Parathyroid adenoma (tissue), 2 donors: ENCODE results near the gene BBLN.
A peak's percentile ranks its signal among the peaks of the same experiment; 100 is the strongest.

Experiments
- H2AFZ ChIP-seq: fragments of 300-600 bp; sonication (generic); one replicate; pipeline ENCODE4 v1.7.0; 2017; ENCODE audit warnings: antibody characterized with exemption, mild to moderate bottlenecking
- H3K27ac ChIP-seq: fragments of 300-600 bp; sonication (generic); one replicate; pipeline ENCODE4 v1.7.0; 2017
- H3K27me3 ChIP-seq: fragments of 300-600 bp; sonication (generic); one replicate; pipeline ENCODE4 v1.7.0; 2017; ENCODE audit warnings: low read length; ENCODE audit not compliant: control insufficient read depth, insufficient read depth
- H3K36me3 ChIP-seq: fragments of 300-600 bp; sonication (generic); one replicate; pipeline ENCODE4 v1.7.0; 2017; ENCODE audit warnings: low read length; ENCODE audit not compliant: control insufficient read depth, insufficient read depth
- H3K4me1 ChIP-seq: fragments of 300-600 bp; sonication (generic); one replicate; pipeline ENCODE4 v1.7.0; 2017; ENCODE audit warnings: control low read depth
- H3K4me2 ChIP-seq: fragments of 300-600 bp; sonication (generic); one replicate; pipeline ENCODE4 v1.7.0; 2017; ENCODE audit warnings: low read length
- H3K4me3 ChIP-seq: fragments of 300-600 bp; sonication (generic); one replicate; pipeline ENCODE4 v1.7.0; 2017; ENCODE audit warnings: low read depth, low read length
- H3K79me2 ChIP-seq: fragments of 300-600 bp; sonication (generic); one replicate; pipeline ENCODE4 v1.7.0; 2017; ENCODE audit warnings: control low read depth
- H3K9ac ChIP-seq: fragments of 300-600 bp; sonication (generic); one replicate; pipeline ENCODE4 v1.7.0; 2017; ENCODE audit warnings: mild to moderate bottlenecking
- H3K9me3 ChIP-seq: fragments of 300-600 bp; sonication (generic); one replicate; pipeline ENCODE4 v1.7.0; 2017; ENCODE audit warnings: low read length; ENCODE audit not compliant: control insufficient read depth
- CTCF ChIP-seq: fragments of 300-600 bp; sonication (generic); IDR thresholded peaks from one replicate; pipeline ENCODE4 v1.7.0; 2017; ENCODE audit warnings: antibody characterized with exemption, mild to moderate bottlenecking
- donor health status: primary hyperparathyroidism.

The BBLN gene

GRCh38 chr9:128115187-128116103 is 44.6 kb upstream of the BBLN start:
- H3K4me2 ChIP-seq, result no peak overlapping the region
- no peak overlapping the region for H2AFZ ChIP-seq
- H3K9ac ChIP-seq, result no peak overlapping the region
- H3K27me3 ChIP-seq, result no peaks in the 10 kb centered on the region
- no peaks in the 10 kb centered on the region for H3K4me1 ChIP-seq
- no peaks in the 10 kb centered on the region for H3K36me3 ChIP-seq
- H3K4me3 ChIP-seq, result no peak overlapping the region
- no peaks in the 10 kb centered on the region for H3K9me3 ChIP-seq
- no peak for TF ChIP-seq CTCF
- no peak overlapping the region for H3K27ac ChIP-seq
- no peaks in the 10 kb centered on the region for H3K79me2 ChIP-seq

GRCh38 chr9:128116104-128117083 is 43.7 kb upstream of the BBLN start:
- H3K79me2 ChIP-seq, result no peaks in the 10 kb centered on the region
- no peaks in the 10 kb centered on the region for H3K4me1 ChIP-seq
- no peak for TF ChIP-seq CTCF
- H2AFZ ChIP-seq, result no peak overlapping the region
- no peaks in the 10 kb centered on the region for H3K27me3 ChIP-seq
- H3K27ac ChIP-seq, result no peak overlapping the region
- H3K4me2 ChIP-seq, result no peak overlapping the region
- H3K9me3 ChIP-seq, result no peaks in the 10 kb centered on the region
- H3K36me3 ChIP-seq, result no peaks in the 10 kb centered on the region
- no peak overlapping the region for H3K4me3 ChIP-seq
- H3K9ac ChIP-seq, result no peak overlapping the region

- no peaks in the 10 kb centered on the region for H3K79me2 ChIP-seq
- TF ChIP-seq CTCF, result peak; percentile 99
- no peak overlapping the region for H3K4me2 ChIP-seq
- no peaks in the 10 kb centered on the region for H3K9me3 ChIP-seq
- peak overlapping the region; percentile 28 for H2AFZ ChIP-seq
- no peak overlapping the region for H3K4me3 ChIP-seq
- no peaks in the 10 kb centered on the region for H3K27me3 ChIP-seq
- H3K9ac ChIP-seq, result no peak overlapping the region
- H3K36me3 ChIP-seq, result no peaks in the 10 kb centered on the region
- H3K4me1 ChIP-seq, result no peaks in the 10 kb centered on the region
- no peak overlapping the region for H3K27ac ChIP-seq
These were observed 42.2 kb upstream of the BBLN start for GRCh38 chr9:128117613-128118471.

GRCh38 chr9:128118472-128118857 is 41.6 kb upstream of the BBLN start:
- no peaks in the 10 kb centered on the region for H3K9me3 ChIP-seq
- H3K4me3 ChIP-seq, result no peak overlapping the region
- no peaks in the 10 kb centered on the region for H3K36me3 ChIP-seq
- no peaks in the 10 kb centered on the region for H3K79me2 ChIP-seq
- no peak overlapping the region for H3K9ac ChIP-seq
- no peak overlapping the region for H2AFZ ChIP-seq
- TF ChIP-seq CTCF, result no peak
- H3K4me1 ChIP-seq, result no peaks in the 10 kb centered on the region
- H3K4me2 ChIP-seq, result no peak overlapping the region
- H3K27ac ChIP-seq, result no peak overlapping the region
- H3K27me3 ChIP-seq, result no peaks in the 10 kb centered on the region
